Heart left ventricle (tissue), 16 donors: ENCODE data around the gene FABP6. TPM values are rescaled to one million over a fixed set of nuclear protein-coding genes. Genes with fewer than 3 reads are reported as not detected.
"Not testable (repeated sequence)": the region's sequence is repeated elsewhere in the genome, so short reads cannot be mapped to it uniquely, and the experiment has no call there.

Experiments
- ATAC-seq, 4 donors: fragments of 200-7000 bp; cut with Tn5 transposase; one replicate each; pipeline ENCODE4 v1.9.1; 2020 to 2022; ENCODE audit warnings: moderate library complexity in 4 of 4, mild to moderate bottlenecking in 3 of 4, moderate number of reproducible peaks in 1 of 4
- DNase-seq, 5 donors: peaks; one replicate each; pipeline ENCODE4 v3.0.0-alpha.2; 2020
- H3K27ac ChIP-seq, 12 donors: fragments of 200-600 bp; sonication (generic) in 4 of 12; one replicate each; pipeline versions ENCODE4 v1.5.0 to v1.8.0; 2016 to 2022; ENCODE audit warnings: mild to moderate bottlenecking in 2 of 12
- H3K27me3 ChIP-seq, 9 donors: fragments of 200-600 bp; sonication (generic) in 2 of 9; one replicate each; pipeline versions ENCODE4 v1.5.1 to v1.8.0; 2016 to 2022; ENCODE audit warnings: mild to moderate bottlenecking in 3 of 9
- H3K36me3 ChIP-seq, 9 donors: fragments of 200-600 bp; sonication (generic) in 2 of 9; one replicate each; pipeline versions ENCODE4 v1.5.0 to v1.8.0; 2018 to 2022; ENCODE audit warnings: mild to moderate bottlenecking in 2 of 9
- H3K4me1 ChIP-seq, 12 donors: fragments of 200-600 bp; sonication (generic) in 4 of 12; one replicate each; pipeline versions ENCODE4 v1.5.0 to v1.8.0; 2016 to 2022; ENCODE audit warnings: mild to moderate bottlenecking in 3 of 12
- H3K4me3 ChIP-seq, 12 donors: fragments of 200-600 bp; sonication (generic) in 4 of 12; one replicate each; pipeline versions ENCODE4 v1.5.0 to v1.8.0; 2017 to 2022; ENCODE audit warnings: mild to moderate bottlenecking in 9 of 12, moderate library complexity in 4 of 12
- H3K9me3 ChIP-seq, 12 donors: fragments of 200-600 bp; sonication (generic) in 4 of 12; one replicate each; pipeline versions ENCODE4 v1.5.0 to v1.8.0; 2016 to 2022; ENCODE audit warnings: mild to moderate bottlenecking in 1 of 12
- POLR2A ChIP-seq, 2 donors: fragments of 450-650 bp; IDR thresholded peaks; one replicate each; pipeline ENCODE4 v1.6.1; 2017; ENCODE audit warnings: antibody characterized with exemption in 2 of 2, mild to moderate bottlenecking in 2 of 2, moderate library complexity in 2 of 2
- WGBS, 4 donors: extraction: QIAGEN DNeasy Blood & Tissue Kit in 2 of 4; methylation state at CpG; one replicate each; pipeline versions ENCODE4 v1.1.5 to v1.1.7; 2013 to 2018; 5-methylcytosine and 5-hydroxymethylcytosine counted together
- intact Hi-C, 10 donors: fragments of 100-400 bp; cut with DNase I; formaldehyde crosslinking; loops; one replicate each; pipeline versions ENCODE4 v1.11.1 to v1.14.2; 2022
- polyA plus RNA-seq, 2 donors: library from polyadenylated mRNA; stranded (reverse); fragments of 200-250 nt; gene quantifications; one replicate each; pipeline ENCODE4 v1.2.3, GENCODE V29; 2013
- total RNA-seq, 9 donors: library from RNA; depleted of rRNA in 2 of 9; stranded (reverse); fragments of >200 nt in 2 of 9; fragmentation: NEBNext Ultra II Directional in 3 of 9; extraction: Animal tissue kit (Norgen Biotek cat#: 25700) in 3 of 9; gene quantifications; one replicate each; pipeline versions ENCODE4 v1.1.0 to v1.2.4, GENCODE V29; 2016 to 2023
- TF ChIP-seq, protein P1 (sequence below), 12 donors: fragments of 200-600 bp; sonication (generic) in 4 of 12; IDR thresholded peaks; one replicate each; pipeline versions ENCODE4 v1.5.0 to v1.8.0; 2018 to 2022; ENCODE audit warnings: antibody characterized with exemption in 12 of 12, mild to moderate bottlenecking in 5 of 12
- donor health status: ischemic (EF 13 %, LVEDD 7.1; RV severe dilation, severe dysfunction).
- donor health status: healthy with polysubstance abuse.
- donor health status: DM: no; HTN: yes; CAD: no.
- donor health status: DM: no; HTN: no; CAD: no.
- donor health status: ischemic (EF 25% LVEDD 6.9; RV normal size, moderate dysfunction).
- donor health status: ischemic (EF 25% LVEDD 5.7; RV mildly dilated, moderate dysfunction).
- donor health status: healthy.
- donor health status: DM: yes; HTN: yes; CAD: no.
- donor health status: ischemic (EF 35%, LVEDD 5.7; RV mildly dilated, moderate dysfunction).
- donor health status: nonischemic (EF 11% LVEDD 7.7; RV severe dilation, severe dysfunction).
- donor health status: DM: yes; HTN: yes; CAD: no.
- donor health status: PGD.
- donor health status: ischemic (EF 29% LVEDD 5.4; RV normal size, mild dysfunction).
- donor health status: nonischemic (EF 23%, LVEDD 6.1; RV moderate dilation, normal function).

Gene FABP6
- total and polyA plus RNA-seq, 11 donors: 0.25 to 6.2 (median 2.3) TPM

DNA sequence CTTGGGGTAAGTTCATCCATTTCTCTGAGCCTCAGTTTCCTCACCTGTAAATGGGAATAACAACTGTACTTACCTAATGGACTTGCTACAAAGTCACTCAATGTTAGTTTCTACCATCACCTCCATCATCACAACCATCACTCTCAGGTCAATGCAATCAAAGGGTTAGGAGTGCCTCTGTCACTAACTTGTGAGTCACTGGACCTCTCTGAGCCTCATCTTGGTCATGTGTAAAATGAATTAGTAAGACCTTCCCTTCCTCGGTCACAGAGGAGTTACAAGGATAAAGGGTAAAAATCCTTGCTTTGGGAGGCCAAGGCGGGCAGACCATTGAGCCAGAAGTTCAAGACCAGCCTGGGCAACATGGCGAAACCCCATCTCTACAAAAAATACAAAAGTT is 12.8 kb downstream of the FABP6 start:
- H3K27me3 ChIP-seq: no peaks in the 10 kb centered on the region
- intact Hi-C loops: no loop called here
- H3K36me3 ChIP-seq: no peaks in the 10 kb centered on the region
- 57 to 89% (median 77%) methylated on average over 3 of the region's 3 CpGs for WGBS, 4 donors
- TF ChIP-seq, protein P1, sequence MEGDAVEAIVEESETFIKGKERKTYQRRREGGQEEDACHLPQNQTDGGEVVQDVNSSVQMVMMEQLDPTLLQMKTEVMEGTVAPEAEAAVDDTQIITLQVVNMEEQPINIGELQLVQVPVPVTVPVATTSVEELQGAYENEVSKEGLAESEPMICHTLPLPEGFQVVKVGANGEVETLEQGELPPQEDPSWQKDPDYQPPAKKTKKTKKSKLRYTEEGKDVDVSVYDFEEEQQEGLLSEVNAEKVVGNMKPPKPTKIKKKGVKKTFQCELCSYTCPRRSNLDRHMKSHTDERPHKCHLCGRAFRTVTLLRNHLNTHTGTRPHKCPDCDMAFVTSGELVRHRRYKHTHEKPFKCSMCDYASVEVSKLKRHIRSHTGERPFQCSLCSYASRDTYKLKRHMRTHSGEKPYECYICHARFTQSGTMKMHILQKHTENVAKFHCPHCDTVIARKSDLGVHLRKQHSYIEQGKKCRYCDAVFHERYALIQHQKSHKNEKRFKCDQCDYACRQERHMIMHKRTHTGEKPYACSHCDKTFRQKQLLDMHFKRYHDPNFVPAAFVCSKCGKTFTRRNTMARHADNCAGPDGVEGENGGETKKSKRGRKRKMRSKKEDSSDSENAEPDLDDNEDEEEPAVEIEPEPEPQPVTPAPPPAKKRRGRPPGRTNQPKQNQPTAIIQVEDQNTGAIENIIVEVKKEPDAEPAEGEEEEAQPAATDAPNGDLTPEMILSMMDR (IDR thresholded peaks at IDR 0.05): no peak
- no peak for TF ChIP-seq POLR2A (IDR thresholded peaks at IDR 0.05)
- H3K9me3 ChIP-seq: no peaks in the 10 kb centered on the region
- H3K27ac ChIP-seq: no peak overlapping the region
- no peak for DNase-seq
- H3K4me1 ChIP-seq: peaks cover 0 to 5% (median 0%) of the 10 kb centered on the region in 12 donors
- H3K4me3 ChIP-seq: no peak overlapping the region
- no peak for ATAC-seq

DNA sequence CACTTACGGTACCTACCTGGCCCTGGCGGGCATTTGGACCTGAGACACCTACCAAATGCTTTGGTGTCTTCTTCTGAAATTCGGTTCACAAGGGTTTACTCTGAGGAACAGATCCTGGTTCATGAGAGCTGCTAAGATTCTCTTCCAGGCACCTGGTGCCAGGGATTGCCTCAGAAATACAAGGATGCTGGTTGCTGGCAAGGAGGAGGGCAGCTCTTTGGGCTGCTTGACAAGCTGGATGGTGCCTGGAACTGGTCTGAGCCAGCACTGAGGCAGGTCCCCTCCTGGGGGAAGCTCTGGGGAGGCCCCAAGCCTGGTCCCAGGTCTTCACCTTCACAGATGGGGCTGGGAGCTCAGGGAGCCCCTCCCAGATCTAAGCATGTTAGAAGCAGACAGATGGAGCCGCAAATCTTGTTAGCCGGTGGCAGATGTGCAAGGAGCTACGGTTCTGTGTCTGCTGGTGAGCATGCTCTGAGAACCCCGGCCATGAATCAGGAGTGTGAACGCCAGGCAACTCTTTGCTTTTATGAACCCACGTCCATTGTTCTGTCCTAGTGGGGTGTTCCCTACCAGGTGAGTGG is 16.3 kb downstream of the FABP6 start:
- WGBS, 4 donors: 87 to 96% (median 88%) methylated on average over 9 of the region's 9 CpGs
- intact Hi-C loops: no loop called here
- no peak overlapping the region for H3K27ac ChIP-seq
- H3K9me3 ChIP-seq: no peaks in the 10 kb centered on the region
- DNase-seq: no peak
- H3K4me1 ChIP-seq: peaks cover 0 to 4% (median 0%) of the 10 kb centered on the region in 12 donors
- no peaks in the 10 kb centered on the region for H3K36me3 ChIP-seq
- H3K4me3 ChIP-seq: no peak overlapping the region
- H3K27me3 ChIP-seq: no peaks in the 10 kb centered on the region
- TF ChIP-seq, protein P1 (IDR thresholded peaks at IDR 0.05): no peak
- no peak for TF ChIP-seq POLR2A (IDR thresholded peaks at IDR 0.05)
- ATAC-seq: no peak

DNA sequence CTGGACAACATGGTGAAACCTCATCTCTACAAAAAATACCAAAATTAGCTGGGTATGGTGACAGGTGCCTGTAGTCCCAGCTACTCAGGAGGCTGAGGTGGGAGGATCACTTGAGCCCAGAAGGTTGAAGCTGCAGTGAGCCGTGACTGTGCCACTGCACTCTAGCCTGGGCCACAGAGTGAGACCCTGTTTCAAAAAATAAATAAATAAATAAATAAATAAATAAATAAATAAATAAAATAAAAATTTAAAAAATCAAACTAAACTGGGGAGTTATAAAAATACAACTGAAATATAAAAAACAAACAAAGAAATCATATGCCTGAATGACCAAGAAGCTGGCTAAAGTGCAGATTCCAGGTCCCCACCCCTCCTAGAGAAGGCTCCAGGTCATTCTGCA is 20.3 kb downstream of the FABP6 start:
- H3K9me3 ChIP-seq, H3K4me1 ChIP-seq, H3K4me3 ChIP-seq, DNase-seq, ATAC-seq, H3K27me3 ChIP-seq, H3K27ac ChIP-seq, intact Hi-C loops: not testable (repeated sequence)
- 96 to 100% (median 99%) methylated on average over 1 of the region's 1 CpG for WGBS, 4 donors
- peaks cover 0 to 28% (median 24%) of the 10 kb centered on the region in 9 donors for H3K36me3 ChIP-seq

DNA sequence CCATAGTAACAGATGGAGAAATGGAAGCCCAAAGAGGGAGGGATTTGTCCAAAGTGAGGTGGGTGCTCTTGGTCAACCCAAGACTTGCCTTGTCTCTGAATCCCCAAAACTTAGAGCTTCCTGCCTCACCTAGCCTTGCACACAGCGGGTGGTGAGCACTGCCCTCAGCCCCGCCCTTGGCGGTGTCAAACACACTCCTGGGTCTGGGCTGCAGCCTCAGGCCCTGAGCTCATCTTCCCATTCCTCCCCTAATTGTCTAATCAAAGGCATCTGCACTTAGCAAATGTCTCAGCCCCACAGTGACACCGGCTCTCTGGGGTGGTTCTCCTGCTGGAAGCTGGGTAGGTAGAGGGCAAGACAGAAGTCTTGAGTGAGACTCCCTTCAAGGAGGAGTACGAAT is 20.9 kb downstream of the FABP6 start:
- no peak for ATAC-seq
- H3K36me3 ChIP-seq: peaks cover 0 to 34% (median 28%) of the 10 kb centered on the region in 9 donors

More for the DNA sequence above, 20.9 kb downstream of the FABP6 start:
- no peak for TF ChIP-seq POLR2A (IDR thresholded peaks at IDR 0.05)
- TF ChIP-seq, protein P1 (IDR thresholded peaks at IDR 0.05): no peak
- WGBS, 4 donors: 95 to 100% (median 98%) methylated on average over 5 of the region's 5 CpGs
- H3K4me1 ChIP-seq: peaks cover 0 to 4% (median 0%) of the 10 kb centered on the region in 12 donors
- H3K9me3 ChIP-seq: no peaks in the 10 kb centered on the region
- no peak overlapping the region for H3K27ac ChIP-seq
- intact Hi-C loops: no loop called here
- H3K27me3 ChIP-seq: no peaks in the 10 kb centered on the region
- no peak for DNase-seq
- no peak overlapping the region for H3K4me3 ChIP-seq
